ENCODE results near the gene SKIL.

The SKIL gene

GRCh38 chr3:170437696-170438407, 80.3 kb downstream of the SKIL start:
- DNase-seq (ENCODE audit: low read depth in 2 of 2): no peak

GRCh38 chr3:170438836-170439235, 81.3 kb downstream of the SKIL start:
- no peak for DNase-seq (ENCODE audit: low read depth in 2 of 2)

- no peak for DNase-seq (ENCODE audit: low read depth in 2 of 2)
Observed at GRCh38 chr3:170440344-170440743, 82.8 kb downstream of the SKIL start.

GRCh38 chr3:170441412-170441811, 83.9 kb downstream of the SKIL start:
- DNase-seq (ENCODE audit: low read depth in 2 of 2): no peak

GRCh38 chr3:170442947-170443346, 85.4 kb downstream of the SKIL start:
- no peak for DNase-seq (ENCODE audit: low read depth in 2 of 2)

- DNase-seq (ENCODE audit: low read depth in 2 of 2): no peak
Observed at GRCh38 chr3:170443457-170443856, 85.9 kb downstream of the SKIL start.

Data from stimulated activated CD8-positive, alpha-beta memory T cell treated with anti-CD3 and anti-CD28 coated beads, Interleukin-2, amount 100 ng/mL, for 1 hour (primary cell).